Measurements from ENCODE around the gene LIMCH1.

DNA sequence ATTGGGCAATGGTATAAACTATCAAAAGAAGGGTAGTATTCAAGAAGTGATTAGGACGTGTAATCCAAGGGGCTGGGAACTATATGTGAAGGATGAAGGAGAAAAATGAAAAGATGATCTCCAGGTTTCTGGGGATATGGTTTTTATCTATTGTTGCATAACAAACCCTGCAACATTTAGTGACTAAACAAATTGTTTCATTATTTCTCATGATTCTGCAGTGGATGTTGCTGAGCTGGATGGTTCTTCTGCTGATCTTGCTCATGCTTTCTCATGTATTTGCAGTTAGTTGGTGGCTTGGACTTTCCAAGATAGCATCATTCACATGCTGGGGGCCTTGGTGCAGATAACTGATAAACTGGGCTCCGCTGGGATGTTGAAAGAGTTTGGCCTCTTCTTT, 181.5 kb downstream of the LIMCH1 start:
- TF ChIP-seq, protein P1, sequence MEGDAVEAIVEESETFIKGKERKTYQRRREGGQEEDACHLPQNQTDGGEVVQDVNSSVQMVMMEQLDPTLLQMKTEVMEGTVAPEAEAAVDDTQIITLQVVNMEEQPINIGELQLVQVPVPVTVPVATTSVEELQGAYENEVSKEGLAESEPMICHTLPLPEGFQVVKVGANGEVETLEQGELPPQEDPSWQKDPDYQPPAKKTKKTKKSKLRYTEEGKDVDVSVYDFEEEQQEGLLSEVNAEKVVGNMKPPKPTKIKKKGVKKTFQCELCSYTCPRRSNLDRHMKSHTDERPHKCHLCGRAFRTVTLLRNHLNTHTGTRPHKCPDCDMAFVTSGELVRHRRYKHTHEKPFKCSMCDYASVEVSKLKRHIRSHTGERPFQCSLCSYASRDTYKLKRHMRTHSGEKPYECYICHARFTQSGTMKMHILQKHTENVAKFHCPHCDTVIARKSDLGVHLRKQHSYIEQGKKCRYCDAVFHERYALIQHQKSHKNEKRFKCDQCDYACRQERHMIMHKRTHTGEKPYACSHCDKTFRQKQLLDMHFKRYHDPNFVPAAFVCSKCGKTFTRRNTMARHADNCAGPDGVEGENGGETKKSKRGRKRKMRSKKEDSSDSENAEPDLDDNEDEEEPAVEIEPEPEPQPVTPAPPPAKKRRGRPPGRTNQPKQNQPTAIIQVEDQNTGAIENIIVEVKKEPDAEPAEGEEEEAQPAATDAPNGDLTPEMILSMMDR (IDR thresholded peaks at IDR 0.05; ENCODE audit: insufficient read depth, low read depth, low read length), result no peak
- TF ChIP-seq EZH2 (IDR thresholded peaks at IDR 0.05; ENCODE audit: insufficient read depth, low read length), result no peak
